RWPE1 (cell line): Measurements from ENCODE around the gene RERE.

Experiments used
- CTCF ChIA-PET: fragments of 350-600 bp; sonication (Branson Sonifier 250); formaldehyde crosslinking; extraction: SDS; loops from one replicate; lab custom pipeline; 2021; lab: Yijun Ruan, JAX
- POLR2A ChIA-PET: fragments of 400-600 bp; formaldehyde crosslinking; extraction: SDS; loops from one replicate; lab custom pipeline; 2020; ENCODE audit warnings: antibody characterized with exemption; ENCODE audit not compliant: low non-redundant PET; lab: Yijun Ruan, JAX
- DNase-seq: peaks from one replicate; pipeline ENCODE4 v3.0.0; 2012; ENCODE audit warnings: low spot score
- H3K27ac ChIP-seq: fragments of 450-650 bp; 2 replicates; pipeline ENCODE4 v1.5.1; 2017
- CTCF ChIP-seq: fragments of 450-650 bp; conservative IDR thresholded peaks from 2 replicates; pipeline ENCODE4 v1.5.1; 2017; ENCODE audit warnings: low read depth, mild to moderate bottlenecking

Gene RERE

GRCh38 chr1:8712413-8713231, 104.8 kb downstream of the RERE start:
- ChIA-PET CTCF (no interaction called here), POLR2A (no interaction called here)
- TF ChIP-seq CTCF: no peak
- peak overlapping the region; percentile 87 for H3K27ac ChIP-seq
- peak; percentile 52 for DNase-seq

- no peak overlapping the region for H3K27ac ChIP-seq
- POLR2A ChIA-PET: no interaction called here
- no peak for TF ChIP-seq CTCF
- CTCF ChIA-PET: no interaction called here
- no peak for DNase-seq
Measured at GRCh38 chr1:8711873-8712412, 105.5 kb downstream of the RERE start.

- no peak for TF ChIP-seq CTCF
- H3K27ac ChIP-seq: no peak overlapping the region
- no peak for DNase-seq
- POLR2A ChIA-PET: no interaction called here
- CTCF ChIA-PET: no interaction called here
Measured at GRCh38 chr1:8711151-8711550, 106.3 kb downstream of the RERE start.

- POLR2A ChIA-PET: no interaction called here
- CTCF ChIA-PET: no interaction called here
- TF ChIP-seq CTCF: no peak
- no peak for DNase-seq
- H3K27ac ChIP-seq: no peak overlapping the region
Measured at GRCh38 chr1:8708259-8708658, 109.2 kb downstream of the RERE start.

GRCh38 chr1:8706995-8707396, 110.4 kb downstream of the RERE start:
- ChIA-PET CTCF (no interaction called here), POLR2A (interaction anchor here (0.5 kb wide), 1 partner anchor 11 kb away, joined by 3 read pairs; no protein-coding TSS in a partner anchor)
- TF ChIP-seq CTCF: no peak
- H3K27ac ChIP-seq: no peak overlapping the region
- peak; percentile 16 for DNase-seq

GRCh38 chr1:8706291-8706690, 111.1 kb downstream of the RERE start:
- ChIA-PET CTCF (interaction anchor here (1.6 kb wide), 1 partner anchor 143 kb away, joined by 4 read pairs; no protein-coding TSS in a partner anchor), POLR2A (no interaction called here)
- H3K27ac ChIP-seq: no peak overlapping the region
- no peak for TF ChIP-seq CTCF
- no peak for DNase-seq
